Lower leg skin (tissue), 3 donors: ENCODE data around the gene TMCC3.

Experiments
- CTCF ChIP-seq, 3 donors: fragments of 450-650 bp; IDR thresholded peaks; one replicate each; pipeline ENCODE4 v1.5.1; 2016; ENCODE audit warnings: antibody characterized with exemption in 3 of 3, mild to moderate bottlenecking in 3 of 3, moderate library complexity in 2 of 3
- POLR2A ChIP-seq, 2 donors: fragments of 450-650 bp; IDR thresholded peaks; one replicate each; pipeline ENCODE4 v1.6.1; 2016 to 2017; ENCODE audit warnings: antibody characterized with exemption in 2 of 2, mild to moderate bottlenecking in 1 of 2, moderate library complexity in 1 of 2

GRCh38 chr12:94643606-94644005 lies 6.8 kb downstream of the TMCC3 start:
- TF ChIP-seq CTCF (IDR thresholded peaks at IDR 0.05) (no peak), POLR2A (IDR thresholded peaks at IDR 0.05) (no peak)
